Superior temporal gyrus (tissue), 1 donor: ENCODE results near the gene FBXO8.
A peak's percentile ranks its signal among the peaks of the same experiment; 100 is the strongest.

ENCODE experiments used
- DNase-seq: peaks from one replicate; pipeline ENCODE4 v3.0.0-alpha.2; 2016; ENCODE audit errors: extremely low spot score

Gene FBXO8

DNA sequence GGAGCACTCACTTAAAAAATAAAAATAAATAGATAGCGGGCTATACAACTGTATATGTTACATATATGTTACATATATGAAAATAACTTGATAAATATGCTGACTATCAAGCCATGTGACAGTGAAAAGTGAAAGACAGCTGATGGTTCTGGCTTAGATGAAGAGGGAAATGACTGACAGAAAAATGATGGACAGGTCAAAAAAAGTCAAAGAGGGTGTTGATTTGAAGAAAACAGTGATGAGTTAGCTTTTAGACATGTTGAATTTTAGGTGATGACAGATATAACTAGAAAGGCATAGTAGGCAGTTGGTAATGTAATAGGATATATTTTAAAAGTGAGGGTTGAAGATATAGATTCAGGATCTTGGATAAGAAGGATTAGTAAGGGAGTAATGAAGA is 37.8 kb downstream of the FBXO8 start:
- DNase-seq = no peak

DNA sequence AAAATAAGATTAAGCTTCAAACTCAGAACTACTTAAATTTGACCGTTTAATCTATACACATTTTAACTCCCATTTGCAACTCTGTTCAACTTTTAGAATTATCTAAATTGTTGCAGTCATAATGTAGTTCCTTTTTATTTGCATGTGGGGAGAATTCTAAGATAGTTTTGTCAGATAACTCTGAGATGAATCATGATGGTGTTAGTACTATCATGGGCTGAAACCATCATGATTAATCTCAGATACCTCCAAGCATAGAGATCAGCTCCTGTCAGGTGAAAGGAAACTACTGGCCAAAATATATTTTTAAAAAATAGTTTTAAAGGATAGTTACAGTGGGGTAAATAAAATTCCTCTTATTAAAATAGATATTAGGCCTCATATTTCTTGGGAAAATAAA is 39.0 kb downstream of the FBXO8 start:
- no peak for DNase-seq

GRCh38 chr4:174241162-174241561 is 42.3 kb downstream of the FBXO8 start:
- no peak for DNase-seq

- no peak for DNase-seq
These were observed 47.1 kb downstream of the FBXO8 start for GRCh38 chr4:174236359-174236758.

GRCh38 chr4:174230680-174231079 is 52.8 kb downstream of the FBXO8 start:
- no peak for DNase-seq

DNA sequence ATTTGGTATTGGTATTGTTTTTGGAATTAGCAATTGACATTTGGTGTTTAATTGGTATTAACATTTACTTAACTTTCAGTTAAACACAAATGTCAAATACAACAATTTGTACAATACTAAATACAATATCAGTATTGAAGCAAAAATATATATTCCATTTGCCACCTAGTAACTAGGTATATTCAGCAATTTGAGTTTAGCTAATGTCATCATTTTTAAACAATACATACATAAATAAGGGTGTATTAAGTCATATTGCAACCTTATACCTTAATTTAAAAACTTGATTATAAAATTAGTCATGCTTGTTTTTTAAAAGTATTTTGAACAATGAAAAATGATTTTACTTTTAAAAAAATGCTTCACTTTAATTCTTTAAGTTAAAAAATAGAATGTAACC is 53.3 kb downstream of the FBXO8 start:
- DNase-seq = no peak

DNA sequence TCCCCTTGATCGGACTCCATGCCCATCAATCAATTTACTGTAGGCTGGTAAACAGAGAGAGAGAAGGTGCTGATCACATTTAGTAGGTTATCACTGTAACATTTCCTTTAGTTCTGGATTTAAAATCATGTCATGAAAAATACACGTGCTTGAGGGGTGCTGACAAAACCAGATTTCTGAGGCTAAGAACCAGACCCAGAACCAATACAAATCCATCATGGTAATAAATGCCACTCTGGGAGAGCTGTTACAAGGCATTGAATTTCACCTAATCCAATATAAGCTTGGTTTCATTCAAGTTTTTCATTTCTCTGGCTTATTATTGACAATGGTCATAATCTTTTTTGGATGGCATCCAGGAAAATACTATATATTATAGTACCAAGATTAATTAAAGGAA is 54.5 kb downstream of the FBXO8 start:
- no peak for DNase-seq

DNA sequence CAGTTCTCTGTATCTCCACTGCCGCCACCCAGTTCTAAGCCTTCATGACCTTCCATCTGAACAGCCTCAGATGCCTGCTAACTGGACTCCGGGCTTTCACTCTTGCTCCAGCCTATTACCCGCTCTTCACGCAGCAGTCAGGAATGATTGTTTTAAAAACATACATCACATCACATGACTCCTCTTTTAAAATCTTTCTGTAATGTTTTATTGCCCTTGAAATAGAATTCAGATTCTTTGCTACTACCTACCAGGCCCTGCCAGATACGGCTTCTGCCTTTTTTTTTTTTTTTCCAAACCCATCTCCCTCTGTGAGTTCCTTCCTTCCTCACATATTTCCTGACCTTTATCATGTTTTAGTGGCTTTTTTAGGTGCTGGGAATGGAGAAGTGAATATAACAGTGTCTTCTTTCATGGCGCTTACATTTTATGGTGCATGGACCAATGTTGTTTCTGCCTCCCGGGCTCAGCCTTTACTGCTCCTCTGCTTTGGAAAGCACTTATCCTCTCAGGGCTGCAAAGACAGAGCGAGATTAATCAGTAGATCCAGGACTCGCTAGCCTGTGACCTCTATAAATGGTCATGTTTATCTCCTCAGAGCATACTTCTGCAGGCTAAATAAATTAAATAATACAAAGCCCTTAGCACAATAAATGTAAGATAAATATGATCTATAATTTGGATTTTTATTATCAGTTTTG is 58.0 kb downstream of the FBXO8 start:
- no peak for DNase-seq

GRCh38 chr4:174224550-174224949 is 58.9 kb downstream of the FBXO8 start:
- DNase-seq = no peak

GRCh38 chr4:174222266-174222872 is 61.1 kb downstream of the FBXO8 start:
- DNase-seq = peak; percentile 34

DNA sequence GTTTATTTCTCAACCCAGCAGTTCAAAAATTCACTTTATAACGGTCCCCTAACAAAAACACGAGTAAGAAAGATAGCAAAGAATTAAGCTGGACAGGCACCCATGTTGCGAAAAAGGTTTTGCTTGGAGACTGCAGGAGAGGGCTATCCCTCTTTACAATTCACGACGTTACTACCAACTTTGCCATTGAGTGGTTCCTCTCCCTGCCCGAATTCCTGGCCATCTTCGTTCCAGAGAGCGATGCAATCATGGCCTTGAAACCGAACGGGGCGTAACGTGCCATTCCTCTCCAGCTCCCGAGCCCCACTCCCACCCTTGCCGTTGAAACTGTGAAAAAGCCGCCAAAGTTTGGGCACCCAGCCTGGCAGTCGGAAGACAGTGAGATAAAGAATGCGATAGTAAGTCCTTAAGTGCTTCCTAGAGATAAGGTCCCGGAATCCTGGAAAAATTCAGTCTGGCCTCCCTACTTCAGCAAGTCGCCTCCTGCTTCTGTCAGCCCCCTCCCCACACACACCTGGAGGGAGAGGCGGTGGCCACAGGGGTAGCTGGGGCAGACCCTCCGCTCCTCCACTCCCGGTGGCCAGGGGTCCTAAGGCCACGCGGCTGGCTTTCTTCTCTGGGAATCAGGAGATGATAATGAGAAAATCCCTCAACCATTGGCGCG is 65.2 kb downstream of the FBXO8 start:
- no peak for DNase-seq

DNA sequence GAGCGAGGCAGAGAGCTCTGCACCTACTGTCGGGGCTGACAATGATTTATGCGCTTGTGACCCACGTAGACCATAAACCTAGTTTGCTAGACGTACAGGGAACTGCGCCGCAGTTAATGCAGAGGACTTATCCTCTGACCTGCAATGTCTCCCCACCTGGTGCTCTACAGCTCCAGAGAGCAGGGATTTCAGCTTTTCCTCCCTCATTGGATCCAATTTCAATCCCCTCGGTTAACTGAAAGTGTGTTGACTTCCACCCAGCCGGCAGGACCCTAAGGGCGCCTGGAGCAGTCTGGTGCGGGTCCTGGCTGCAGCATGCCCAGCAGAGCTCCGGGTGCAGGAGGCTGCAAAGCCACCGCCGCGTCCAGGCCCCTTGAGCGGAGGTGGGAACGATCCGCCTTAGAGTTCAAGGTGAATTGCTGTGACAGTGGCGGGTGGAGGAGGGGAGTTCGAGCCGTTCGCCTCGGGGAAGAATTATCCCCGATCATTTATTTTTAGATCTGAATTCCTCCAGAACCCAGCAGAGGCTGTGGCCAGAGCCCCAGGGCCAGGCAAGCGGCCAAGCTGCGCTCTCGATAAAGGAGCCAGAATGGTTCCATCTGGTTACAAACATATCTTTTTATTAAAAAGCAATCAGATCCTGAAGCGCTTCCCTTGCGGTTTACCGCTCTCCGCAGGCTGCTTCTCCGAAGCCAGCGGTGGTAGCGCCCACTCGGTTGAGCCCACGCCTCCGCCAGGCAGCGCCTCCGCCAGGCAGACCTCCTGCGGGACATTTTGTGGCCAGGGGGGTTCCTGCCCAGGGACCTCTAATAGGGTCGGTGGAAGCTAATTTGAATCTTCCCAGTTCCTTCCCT is 66.0 kb downstream of the FBXO8 start:
- DNase-seq = no peak

DNA sequence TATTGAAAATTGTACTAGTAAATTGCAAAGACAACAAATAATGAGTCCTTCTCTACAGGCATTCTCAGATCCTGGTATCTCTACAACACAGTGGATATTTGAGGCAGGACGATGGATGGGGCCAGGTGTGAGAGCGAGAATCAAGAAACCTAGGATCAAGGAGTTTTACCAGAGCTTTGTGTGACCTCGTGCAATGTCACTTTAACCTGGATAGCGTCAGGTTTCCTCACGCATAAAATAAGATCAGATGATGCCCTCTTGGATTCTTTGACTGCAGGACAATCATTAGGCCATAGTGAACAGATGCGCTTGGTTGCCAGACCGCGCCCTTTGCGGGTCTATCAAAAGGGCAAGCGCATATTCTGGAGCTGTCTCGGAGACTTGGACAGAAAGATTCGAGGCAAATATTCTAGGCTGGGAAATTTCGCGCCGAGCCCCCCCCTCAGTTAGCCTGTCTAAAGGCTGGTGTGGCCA is 66.6 kb downstream of the FBXO8 start:
- no peak for DNase-seq

- DNase-seq = no peak
These were observed 67.3 kb downstream of the FBXO8 start for GRCh38 chr4:174215961-174216680.

DNA sequence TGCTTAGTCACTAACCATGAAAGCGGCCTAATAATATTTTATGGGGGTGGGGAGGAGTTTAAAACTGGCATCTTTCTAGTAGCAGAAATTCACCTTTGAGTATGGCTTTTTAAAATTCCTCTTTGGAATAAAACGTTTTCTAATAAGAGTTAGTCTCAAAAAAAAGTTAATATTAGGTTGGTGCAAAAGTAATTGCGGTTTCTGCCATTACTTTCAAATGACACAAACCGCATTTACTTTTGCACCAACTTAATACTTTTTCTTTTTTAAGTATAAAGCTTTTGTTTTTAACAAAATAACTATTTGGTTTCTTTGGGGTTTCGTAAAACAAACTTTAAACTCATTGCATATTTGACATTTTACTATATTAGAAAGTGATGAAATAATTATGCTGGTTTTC is 68.4 kb downstream of the FBXO8 start:
- DNase-seq = no peak

- no peak for DNase-seq
These were observed 69.2 kb downstream of the FBXO8 start for GRCh38 chr4:174214101-174214878.

GRCh38 chr4:174213731-174214100 is 69.8 kb downstream of the FBXO8 start:
- DNase-seq = no peak

DNA sequence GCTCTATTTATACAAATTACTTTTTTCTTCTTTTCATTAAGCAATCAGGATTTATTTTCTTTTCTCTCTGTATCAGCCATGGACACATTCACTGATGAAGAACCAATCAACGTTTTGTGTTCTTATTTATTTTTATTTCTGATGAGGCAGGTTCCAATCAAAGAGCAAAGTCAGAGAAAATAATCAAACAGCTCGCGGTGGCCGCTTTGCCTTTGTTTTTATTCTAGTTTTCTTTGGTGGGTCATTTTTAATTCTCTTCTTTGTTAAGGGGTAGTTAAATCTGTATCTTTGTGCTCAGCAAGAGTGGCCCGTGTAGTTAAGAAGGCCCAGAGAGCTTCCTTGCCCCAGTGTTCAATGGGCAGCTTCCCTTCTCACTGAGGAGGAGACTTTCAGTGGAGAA is 71.4 kb downstream of the FBXO8 start:
- no peak for DNase-seq

- DNase-seq = no peak
These were observed 71.8 kb downstream of the FBXO8 start for GRCh38 chr4:174211622-174212044.

DNA sequence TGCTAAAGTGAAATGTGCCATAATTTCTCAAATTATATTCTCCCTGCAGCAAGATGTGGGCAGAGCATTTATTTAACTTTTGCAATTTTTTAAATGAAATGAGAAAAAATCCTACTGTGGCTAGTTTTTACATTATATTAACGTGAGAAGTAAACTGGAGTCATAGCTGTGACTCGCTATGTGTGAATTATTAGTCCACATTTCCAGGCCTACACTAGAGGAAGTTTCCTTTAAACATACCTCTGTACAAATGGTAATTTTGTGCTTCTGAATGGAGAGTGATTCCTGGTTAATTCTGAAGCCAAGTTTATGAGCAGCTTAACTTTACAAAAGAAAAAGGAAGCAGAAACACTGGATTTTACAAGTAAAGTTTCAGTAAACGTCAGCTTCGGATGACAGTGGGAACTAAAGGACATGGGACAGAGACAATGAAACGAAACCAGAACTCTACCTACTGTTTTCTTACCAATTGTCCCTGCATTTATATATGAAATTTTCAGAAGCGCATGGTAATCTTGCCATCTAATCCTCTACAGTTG is 72.4 kb downstream of the FBXO8 start:
- DNase-seq = no peak
